Measurements from ENCODE around the gene PDIA4. TPM values are rescaled to one million over a fixed set of nuclear protein-coding genes. Genes with fewer than 3 reads are reported as not detected.

The PDIA4 gene
- total and polyA plus RNA-seq, 2 of the 8 experiments (the other 6 are each of a cell fraction or from before 2014, with no cell fraction given) = 119 to 303 TPM

DNA sequence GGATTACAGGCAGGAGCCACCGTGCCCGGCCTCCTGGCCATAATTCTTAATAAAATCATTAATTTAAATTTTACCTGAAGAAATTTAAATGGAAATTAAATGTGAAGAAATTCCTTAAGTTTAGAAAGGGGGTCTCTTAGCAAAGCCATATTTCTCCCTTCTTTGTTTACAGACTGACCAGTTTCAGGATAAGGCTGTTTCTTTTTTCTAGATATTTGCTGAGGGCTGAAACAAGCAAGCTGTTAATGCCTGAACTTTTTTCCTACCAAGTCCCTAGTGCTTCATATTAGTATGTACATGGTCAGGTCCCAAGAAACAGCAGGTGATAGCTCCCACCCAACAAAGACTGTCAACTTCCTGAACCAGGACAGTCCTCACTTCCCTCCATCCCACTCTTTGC lies 18.1 kb upstream of the PDIA4 start:
- Histone ChIP-seq H3K23me2 (ENCODE audit: low read depth, low read length) (no peaks in the 10 kb centered on the region), H2BK15ac (ENCODE audit: low read length) (no peak overlapping the region), H4K20me1 (replicated peaks in 1 of 2; ENCODE audit: control insufficient read depth in 1 of 2, insufficient read depth in 2 of 2, low read length in 2 of 2) (no peaks in the 10 kb centered on the region), H3K79me2 (ENCODE audit: control insufficient read depth in 1 of 2, insufficient read depth in 2 of 2, low read length in 2 of 2) (no peaks in the 10 kb centered on the region), H2AK5ac (ENCODE audit: low read depth, low read length) (no peak overlapping the region), H3K9ac (replicated peaks in 1 of 4; ENCODE audit: extremely low read depth in 1 of 4, low read depth in 3 of 4, low read length in 3 of 4) (no peak overlapping the region), H4K5ac (ENCODE audit: insufficient read length, low read depth, low read length) (no peak overlapping the region), H3K36me3 (ENCODE audit: control insufficient read depth in 2 of 4, insufficient read depth in 4 of 4, low read length in 3 of 4) (no peaks in the 10 kb centered on the region), H4K91ac (replicated peaks; ENCODE audit: insufficient read length, low read length) (no peak overlapping the region), H2BK20ac (ENCODE audit: low read length) (no peak overlapping the region), H3K4me2 (ENCODE audit: insufficient read depth in 1 of 2, low read depth in 2 of 2, low read length in 2 of 2) (no peak overlapping the region), H3K23ac (ENCODE audit: insufficient read length) (no peak overlapping the region), H2BK120ac (replicated peaks; ENCODE audit: low read depth, low read length) (no peak overlapping the region), H3K9me3 (ENCODE audit: insufficient read depth in 2 of 2, low read depth in 1 of 2, low read length in 1 of 2) (no peaks in the 10 kb centered on the region), H3K18ac (ENCODE audit: extremely low read depth, low read length) (no peak overlapping the region), H3K79me1 (ENCODE audit: low read depth, low read length) (no peaks in the 10 kb centered on the region), H3K56ac (replicated peaks; ENCODE audit: insufficient read length, low read depth, low read length) (no peak overlapping the region), H3K27me3 (replicated peaks in 1 of 4; ENCODE audit: control insufficient read depth in 3 of 4, extremely low read depth in 1 of 4, insufficient read depth in 3 of 4, low read length in 3 of 4) (no peaks in the 10 kb centered on the region), H2BK12ac (ENCODE audit: low read depth, low read length) (no peak overlapping the region), H2AFZ (ENCODE audit: low read length) (no peak overlapping the region), H3K4me3 (ENCODE audit: extremely low read depth in 1 of 4, insufficient read depth in 2 of 4, low read depth in 3 of 4, low read length in 4 of 4) (no peak overlapping the region), H4K8ac (ENCODE audit: extremely low read depth, insufficient read depth, low read length) (no peak overlapping the region), H2BK5ac (ENCODE audit: low read depth, low read length) (no peak overlapping the region), H3K4me1 (replicated peaks in 1 of 4; ENCODE audit: control insufficient read depth in 3 of 4, insufficient read depth in 4 of 4, low read length in 3 of 4) (no peaks in the 10 kb centered on the region), H3K14ac (ENCODE audit: insufficient read length) (no peak overlapping the region), H3K27ac (ENCODE audit: low read depth, low read length) (no peak overlapping the region), H3K4ac (replicated peaks; ENCODE audit: insufficient read length, low read depth, low read length) (no peak overlapping the region)
- ChIA-PET CTCF (ENCODE audit: partially characterized antibody) (interaction anchor here (1.1 to 1.4 kb wide), 2 partner anchors 19 to 25 kb away, joined by 3 read pairs; no protein-coding TSS in a partner anchor), POLR2A (ENCODE audit: partially characterized antibody) (interaction anchor here (1.0 to 1.4 kb wide), 2 partner anchors 24 to 42 kb away, joined by 3 to 4 read pairs; no protein-coding TSS in a partner anchor)
- FAIRE-seq = no peak
- DNase-seq (ENCODE audit: low read depth in 1 of 2, low spot score in 2 of 2) = no peak
- TF ChIP-seq CTCF (IDR thresholded peaks at IDR 0.05; ENCODE audit: control extremely low read depth in 1 of 3, insufficient read depth in 1 of 3, low read depth in 1 of 3, low read length in 3 of 3) = no peak
- 98% methylated on average over 2 of the region's 2 CpGs; no CpG with 5 or more reads in 1 of the 2 experiments for WGBS, 2 experiments (ENCODE audit: extremely low coverage in 1 of 2, insufficient coverage in 1 of 2, insufficient read length in 1 of 2, insufficient replicate concordance in 2 of 2, low coverage in 1 of 2, low lambda C conversion rate in 2 of 2, missing lambda C conversion rate in 1 of 2)
